Endothelial cell of hepatic sinusoid (primary cell): Measurements from ENCODE around the gene ITGA11.

ENCODE experiments used
- in situ Hi-C: cut with HindIII; loops from 2 replicates; pipeline ENCODE4 v1.10.0; 2017; ENCODE audit warnings: low sequenced_read_pairs

The ITGA11 gene

DNA sequence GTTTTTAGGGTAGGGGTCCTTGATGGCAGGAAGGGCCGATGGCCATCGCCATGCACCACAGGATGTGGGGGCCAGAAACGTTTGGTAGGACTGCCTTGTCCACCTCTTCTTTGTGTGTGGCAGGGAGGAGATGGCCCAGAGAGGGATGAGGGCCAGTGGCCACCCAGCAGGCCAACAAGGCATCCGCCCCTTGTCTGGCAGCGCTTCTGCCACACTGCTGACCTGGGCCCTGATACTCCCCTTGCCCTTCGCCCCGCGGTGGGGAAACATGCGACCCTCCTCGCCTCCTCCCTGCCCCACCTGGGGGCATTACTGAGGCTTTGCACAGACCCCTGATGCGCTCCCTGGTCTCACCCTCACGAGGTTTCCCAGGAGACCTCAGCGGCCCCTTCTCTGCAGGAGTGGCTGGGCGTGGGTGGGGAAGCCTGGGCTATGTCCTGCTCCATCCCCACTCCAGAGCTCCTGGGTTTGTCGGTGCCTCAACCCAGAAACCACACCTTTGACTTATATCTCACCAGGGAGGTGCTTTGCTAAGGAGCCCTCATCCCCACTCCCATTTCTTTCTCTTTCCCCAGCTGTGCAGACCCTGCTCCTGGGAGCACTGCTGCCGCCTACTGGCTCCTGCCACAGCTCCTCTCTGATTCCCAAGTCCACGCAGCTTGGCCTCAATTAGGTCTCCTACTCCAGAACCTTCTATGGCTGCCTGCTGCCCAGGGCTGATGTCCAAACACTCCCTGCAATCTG is 115.7 kb downstream of the ITGA11 start:
- in situ Hi-C loops = no loop called here

DNA sequence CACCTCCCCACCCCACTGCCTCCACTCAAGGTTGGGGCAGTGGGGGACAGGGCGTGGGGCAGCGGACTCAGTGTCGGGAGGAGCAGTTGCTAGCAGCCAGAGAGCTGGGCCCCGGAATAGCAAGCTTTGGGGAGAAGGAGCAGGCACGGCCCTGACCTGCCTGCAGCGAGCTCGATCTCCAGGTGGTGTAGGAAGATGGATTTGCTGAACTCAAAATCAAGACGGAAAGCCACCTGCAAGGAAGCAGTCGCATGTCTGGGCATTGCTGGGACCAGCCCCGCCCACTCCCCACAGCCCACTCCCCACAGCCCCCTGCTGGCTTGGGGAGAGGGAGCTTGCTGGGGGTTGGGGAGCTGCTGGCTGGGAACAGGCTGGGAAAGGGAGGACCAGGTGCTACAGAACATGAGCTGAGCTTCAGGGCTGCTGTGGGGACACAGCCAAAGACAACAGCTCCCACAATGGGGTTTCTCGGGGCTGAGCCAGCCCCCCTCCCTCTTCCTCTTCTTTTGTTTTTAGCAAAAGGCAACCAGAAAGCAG is 116.4 kb downstream of the ITGA11 start:
- in situ Hi-C loops = no loop called here

DNA sequence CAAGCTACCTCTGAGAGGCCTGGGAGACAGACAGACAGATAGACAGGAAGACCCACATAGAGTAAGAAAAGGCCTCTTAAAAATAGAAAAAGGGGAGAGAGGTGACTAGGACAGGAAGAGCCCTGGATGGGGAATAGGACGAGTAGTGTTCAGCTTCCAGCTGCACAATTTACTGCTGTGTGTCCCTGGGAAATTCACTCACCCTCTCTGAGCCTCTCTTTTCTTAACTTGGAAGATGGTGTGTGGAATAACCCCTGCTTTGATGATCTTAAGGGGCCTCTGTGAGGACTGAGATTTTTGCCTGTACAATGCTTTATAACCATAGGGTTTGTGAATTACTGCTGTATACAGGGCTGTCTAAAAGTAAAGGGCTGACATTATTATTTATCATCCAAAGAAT is 116.9 kb downstream of the ITGA11 start:
- in situ Hi-C loops = no loop called here

DNA sequence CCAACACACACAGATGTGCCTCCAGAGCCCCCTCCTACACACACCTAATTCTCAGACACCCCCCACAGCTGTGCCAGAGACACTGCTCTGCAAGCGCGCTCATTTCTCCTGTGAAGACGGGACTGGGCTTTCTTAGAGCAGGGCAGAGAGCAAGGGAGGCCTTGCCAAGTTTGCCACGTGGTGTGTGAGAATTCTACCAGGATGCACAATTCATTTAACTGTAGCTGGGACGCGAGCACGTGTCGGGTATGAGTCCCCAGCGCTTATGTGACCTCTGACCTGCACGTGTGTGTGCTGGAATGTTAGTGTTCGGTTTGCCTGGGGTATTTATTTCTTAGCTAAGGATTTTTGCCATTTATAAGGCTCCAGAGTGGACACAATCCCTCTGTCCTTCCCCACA is 117.4 kb downstream of the ITGA11 start:
- in situ Hi-C loops = no loop called here

DNA sequence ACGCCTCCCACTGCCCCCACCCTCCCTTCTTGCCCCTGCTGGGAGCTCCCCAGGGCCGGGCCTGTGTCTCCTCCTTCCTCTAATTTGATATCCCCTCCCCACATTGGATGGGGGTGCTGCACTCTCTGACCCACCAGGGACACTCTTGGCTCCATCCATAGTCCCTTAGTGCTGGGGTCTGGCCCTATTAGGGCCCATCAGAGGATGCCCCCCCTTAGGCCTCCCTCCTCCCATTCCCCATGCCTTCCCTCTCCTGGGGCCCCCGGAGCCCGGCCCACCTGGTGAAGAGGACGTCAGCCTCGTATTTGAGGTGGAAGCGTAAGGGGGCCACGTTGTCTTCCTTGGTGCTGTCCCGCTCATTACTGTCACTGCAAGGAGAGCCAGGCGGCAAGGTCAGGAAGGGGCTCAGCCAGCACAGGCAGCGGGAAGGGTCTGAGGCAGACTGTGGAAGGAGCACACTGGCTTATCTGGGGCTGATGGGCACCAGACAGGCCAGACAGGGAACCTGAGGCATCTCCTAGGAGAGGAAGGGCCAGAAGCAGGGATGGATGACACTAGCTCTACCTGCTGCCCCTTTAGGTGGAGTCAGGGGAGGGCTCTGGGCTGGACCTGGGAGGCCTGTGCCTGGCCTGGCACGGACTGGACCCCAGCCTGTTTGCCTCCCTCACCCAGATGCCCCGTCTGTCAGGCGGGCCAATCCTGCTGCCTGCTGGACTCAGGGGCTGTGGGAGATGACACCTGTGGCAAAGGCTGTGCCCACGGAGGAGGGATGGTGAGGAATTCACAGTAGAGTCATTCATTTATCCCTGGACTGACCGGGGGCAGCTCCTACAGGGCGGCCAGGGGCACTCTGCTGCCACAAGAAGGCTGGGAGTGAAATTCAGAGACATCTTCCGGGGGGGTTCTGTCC is 118.2 kb downstream of the ITGA11 start:
- in situ Hi-C loops = no loop called here

DNA sequence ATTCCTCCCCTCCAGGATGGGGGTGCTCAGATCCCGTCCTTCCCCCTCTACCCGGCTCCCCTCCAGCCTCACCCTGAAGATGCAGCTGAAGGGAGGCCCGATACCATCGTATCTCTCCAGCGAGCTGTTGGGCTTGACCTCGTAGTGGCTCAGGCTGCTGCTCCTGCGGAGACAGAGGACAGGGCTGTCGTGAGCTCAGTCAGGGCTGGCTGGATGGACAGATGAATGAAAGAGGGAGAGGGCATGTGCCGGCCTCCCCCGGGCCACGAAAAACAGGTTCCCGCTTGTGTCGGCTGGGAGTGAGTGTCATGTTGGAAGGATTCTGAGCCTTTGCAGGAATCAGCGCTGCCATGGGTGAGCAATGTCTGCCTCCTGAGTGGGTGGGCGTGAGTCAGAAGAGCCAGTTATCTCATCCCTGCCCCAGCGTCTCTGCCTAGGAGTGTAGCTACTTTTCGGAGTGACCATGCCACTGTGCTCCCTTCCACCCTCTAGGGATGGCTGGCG is 119.2 kb downstream of the ITGA11 start:
- in situ Hi-C loops = no loop called here

DNA sequence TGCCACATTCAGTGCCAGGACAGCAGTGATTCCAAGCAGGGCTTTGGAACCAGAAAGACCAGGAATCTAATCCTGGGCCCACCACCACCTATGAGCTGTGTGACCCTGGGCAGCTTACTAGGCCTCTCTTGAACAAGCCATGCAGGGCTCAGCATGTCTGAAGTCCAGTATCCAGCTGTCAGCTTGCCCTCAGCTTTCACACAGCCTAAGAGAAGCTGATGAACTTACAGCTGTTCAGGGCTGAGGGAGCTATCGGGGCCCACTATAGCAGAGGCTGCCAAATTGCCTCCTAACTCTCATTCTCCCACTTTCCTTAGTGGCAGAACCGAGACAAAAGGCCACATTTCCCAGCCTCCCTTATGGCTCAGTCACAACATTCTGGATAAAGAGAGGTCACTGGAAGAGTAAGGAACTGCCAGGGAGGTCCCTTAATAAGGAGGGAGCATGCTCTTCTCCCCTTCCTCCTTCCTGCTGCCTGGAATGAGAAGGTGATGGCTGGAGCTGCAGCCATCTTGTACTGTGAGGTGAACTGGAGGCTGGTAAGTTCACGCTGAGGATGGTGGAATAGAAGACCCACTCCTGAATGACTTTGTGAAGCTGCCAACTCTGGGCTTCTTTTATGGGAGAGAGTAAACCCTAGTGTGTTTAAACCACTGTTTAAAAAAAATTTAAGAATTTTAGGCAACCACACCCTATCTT is 120.0 kb downstream of the ITGA11 start:
- in situ Hi-C loops = no loop called here

DNA sequence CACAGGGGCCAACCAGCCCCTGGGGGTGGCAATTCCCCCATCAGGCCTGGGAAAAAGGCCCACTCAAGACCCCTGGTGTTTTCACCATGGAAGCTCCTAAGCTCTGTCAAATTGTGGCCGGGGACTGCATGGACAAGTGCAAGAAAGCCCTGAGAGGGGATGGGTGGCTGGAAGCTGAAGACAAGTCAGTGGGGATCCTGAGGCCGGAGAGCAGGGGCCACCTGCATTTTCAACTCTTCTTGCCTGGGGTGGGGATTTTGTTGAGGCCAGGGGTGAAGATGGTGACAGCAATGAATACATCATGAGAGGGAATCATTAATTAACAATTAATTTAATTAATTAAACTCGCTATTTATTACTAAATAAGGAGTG is 120.5 kb downstream of the ITGA11 start:
- in situ Hi-C loops = no loop called here

DNA sequence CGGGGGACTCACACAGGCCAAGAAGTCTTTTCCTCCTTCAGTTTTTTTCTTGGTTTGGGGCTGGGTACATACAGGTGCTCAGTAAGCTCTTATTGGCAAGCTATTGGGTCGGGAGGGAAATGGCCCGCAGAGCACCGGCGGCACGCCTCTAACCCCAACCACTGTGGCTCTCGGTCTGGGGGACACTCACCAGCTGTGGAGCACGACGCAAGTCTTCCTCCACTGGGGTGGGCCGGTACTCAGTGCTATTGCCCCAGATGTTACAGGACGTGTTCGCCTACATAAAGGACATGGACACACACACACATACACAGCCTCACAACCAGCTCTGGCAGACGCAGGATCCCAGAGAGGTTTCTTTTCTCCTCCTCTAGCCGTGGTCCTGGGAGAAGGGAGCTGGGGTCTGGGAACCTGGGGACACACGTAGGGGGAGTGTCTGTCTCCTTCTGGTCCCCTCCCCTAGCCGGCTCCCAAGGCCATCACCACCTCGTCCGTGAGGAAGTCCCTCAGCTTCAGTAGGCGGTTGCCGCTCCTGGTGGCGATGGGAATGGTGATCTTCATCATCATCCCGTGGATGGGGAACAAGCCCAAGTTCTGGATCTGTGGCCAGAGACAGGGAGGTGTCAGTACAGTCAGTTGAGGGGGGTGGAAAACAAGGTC is 121.0 kb downstream of the ITGA11 start:
- in situ Hi-C loops = no loop called here

DNA sequence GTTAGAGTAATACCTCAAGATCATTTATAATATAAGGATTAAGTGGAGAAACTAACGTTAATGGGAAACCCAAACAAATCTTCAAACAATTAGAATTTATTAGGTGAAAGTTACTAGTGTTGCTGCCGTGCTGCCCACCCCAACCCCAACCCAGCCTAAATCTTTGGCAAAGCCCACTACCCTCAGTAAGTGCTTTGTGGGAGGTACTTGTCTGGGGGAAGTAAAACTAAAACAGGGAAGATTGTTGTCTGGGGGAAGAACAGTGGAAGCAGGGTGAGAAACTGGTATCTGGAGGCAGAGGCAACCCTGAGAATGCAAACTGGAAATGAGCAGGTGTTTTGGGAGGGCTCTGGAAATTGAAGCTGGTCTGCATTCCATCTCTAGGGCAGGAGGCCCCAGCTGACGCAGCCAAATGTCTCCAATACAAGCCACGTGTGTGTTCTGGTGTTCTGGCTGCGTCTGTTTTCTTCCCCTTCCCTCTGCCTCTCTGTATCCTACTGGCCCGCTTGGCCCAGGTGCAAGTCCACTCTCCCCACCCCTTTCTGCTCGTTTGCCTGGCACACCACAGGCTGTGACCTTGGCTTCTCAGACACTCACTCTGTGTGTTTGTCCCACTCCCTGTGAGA is 121.7 kb downstream of the ITGA11 start:
- in situ Hi-C loops = no loop called here

DNA sequence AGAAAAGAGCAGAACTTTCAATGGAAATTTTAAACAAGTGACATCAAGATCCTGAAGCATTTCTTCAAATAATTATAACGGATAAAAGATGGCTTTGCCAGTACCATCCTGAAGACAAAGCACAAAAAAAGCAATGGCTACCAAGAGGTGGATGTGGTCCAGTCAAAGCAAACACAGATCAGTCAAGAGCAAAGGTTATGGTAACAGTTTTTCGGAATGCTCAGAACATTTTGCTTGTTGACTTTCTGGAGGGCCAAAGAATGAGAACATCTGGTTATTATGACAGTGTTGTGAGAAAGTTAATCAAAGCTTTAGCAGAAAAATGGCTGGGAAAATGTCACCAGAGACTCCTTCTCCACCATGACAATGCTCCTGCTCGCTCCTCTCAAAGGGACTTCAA is 122.9 kb downstream of the ITGA11 start:
- in situ Hi-C loops = no loop called here

DNA sequence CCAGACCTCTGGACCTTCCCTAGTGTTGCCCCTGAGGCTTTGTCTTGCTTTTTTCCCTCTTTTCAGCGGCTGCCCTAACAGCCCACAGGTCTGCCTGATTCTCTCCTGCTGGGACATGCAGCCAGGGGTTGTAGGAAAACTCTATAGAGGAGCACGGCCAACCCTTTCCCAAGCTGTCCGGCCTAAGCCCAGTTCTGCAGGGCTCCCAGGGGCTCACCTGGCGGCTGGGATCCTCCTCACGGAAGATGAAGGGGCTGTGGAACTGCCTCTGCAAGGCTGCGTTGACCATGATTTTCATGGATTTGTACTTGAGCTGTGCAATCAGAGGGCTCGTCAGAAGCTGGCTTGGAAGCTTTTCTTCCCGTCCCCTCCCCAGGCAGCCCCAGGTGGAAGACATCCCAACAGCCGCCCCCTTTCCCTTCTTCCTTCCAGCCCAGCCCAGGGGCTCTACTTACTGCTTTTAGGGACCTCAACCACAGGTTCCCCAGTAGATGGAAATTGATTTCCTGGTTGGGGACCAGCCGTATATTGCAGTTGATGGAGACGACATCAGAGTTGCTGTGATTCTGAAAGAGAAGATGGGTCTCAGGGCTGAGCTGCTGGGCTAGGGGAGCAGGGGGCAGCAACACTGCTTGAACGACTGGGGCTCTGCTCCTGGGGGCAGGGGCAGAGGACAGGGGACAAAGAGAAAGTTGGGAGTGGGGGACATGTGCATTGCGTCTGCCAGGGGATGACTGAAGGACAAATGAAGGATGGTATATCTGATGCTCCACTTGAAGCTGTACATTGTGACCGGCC is 124.6 kb downstream of the ITGA11 start:
- in situ Hi-C loops = no loop called here

DNA sequence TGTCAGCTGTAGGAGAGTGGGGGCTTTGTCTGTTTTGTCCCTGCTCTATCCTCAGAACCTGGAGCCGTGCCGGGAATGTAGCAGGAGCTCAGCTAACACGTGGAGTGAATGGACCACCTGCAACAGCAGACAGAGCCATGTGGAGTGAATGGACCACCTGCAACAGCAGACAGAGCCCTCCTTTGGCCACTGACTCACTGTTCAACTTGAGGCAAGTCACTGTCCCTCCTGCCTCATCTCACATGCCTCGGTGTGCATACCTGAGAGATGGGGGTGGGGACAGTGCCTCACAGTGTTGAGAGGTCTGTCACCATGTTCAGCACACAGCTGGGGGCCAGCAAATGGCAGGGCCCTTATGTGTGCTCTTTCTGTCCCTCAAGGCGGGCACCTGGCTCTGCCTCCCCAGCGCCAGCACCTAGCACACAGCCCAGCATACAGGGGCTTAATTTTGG is 126.5 kb downstream of the ITGA11 start:
- in situ Hi-C loops = no loop called here

DNA sequence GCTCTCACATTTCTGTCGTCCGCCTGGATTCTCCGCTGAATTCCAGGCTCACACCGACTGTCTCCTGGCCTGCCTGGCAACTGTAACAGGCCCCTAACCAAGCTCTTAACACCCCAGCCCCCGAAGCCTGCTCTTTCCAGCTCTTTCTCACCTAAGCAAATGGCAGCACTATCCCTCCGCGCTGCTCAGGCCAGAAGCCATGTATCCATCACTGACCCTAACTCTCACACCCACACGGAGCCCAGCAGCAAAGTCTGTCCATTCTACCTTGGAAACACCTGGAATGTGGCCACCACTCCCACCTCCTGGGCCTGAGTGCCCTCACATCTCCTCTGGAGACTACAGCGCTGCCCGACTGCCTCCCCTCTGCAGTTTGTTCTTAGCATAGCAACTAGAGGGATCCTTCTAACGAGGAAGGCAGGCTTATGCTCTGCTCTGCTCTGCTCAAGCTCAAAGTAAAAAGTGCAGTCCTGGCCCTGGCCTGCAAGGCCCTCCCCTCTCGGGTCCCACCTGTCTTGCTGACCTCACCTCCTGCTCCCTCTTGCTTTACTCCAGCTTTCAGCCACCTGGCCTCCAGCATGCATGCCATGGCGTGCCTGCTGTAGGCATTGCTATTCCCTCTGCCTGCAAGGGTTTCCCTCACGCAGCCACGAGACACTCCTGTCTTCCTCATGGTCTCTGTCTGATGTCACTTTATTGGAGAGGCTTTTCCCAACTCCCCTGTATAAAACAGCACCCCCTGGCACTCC is 127.2 kb downstream of the ITGA11 start:
- in situ Hi-C loops = no loop called here

DNA sequence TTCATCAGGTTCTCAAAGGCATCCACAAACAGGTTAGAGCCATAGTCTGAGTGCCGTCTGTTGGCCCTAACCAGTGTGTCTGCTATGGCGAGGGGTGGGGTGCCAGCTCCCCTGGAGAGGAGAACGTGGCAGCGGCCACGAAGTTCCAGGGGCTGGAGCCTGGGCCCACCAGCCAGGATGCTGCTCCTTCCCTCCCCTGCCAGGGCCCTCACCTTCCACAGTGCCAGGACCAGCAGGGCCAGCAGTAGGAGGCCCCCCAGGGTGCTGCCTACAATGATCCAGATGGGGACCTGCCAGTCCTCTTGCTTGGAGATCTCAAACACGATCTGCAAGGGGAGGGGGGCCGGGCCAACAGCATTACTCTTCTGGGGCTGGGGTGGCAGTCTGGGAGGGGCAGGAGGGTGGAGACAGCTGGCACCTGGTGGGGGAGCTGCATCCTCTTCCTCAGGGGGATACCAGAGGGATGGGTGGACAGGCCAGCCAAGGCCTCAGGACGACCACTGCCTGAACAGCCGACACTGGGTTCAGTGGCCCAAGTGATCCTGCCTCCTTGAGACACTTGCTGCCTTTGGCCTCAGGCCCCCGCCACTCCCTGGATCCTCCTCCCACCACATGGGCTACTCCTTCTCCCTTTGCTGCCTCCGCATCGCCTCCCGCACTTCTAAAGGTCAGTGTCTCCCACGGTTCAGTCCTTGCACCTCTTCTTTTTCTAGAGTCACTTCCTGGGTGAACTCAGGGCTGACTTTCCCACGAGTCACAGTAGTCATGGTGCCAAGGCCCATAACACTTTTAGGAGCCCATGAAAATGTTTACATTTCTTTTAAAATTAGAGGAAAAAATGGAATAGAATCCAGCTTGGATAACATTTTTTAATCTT is 128.2 kb downstream of the ITGA11 start:
- in situ Hi-C loops = no loop called here

DNA sequence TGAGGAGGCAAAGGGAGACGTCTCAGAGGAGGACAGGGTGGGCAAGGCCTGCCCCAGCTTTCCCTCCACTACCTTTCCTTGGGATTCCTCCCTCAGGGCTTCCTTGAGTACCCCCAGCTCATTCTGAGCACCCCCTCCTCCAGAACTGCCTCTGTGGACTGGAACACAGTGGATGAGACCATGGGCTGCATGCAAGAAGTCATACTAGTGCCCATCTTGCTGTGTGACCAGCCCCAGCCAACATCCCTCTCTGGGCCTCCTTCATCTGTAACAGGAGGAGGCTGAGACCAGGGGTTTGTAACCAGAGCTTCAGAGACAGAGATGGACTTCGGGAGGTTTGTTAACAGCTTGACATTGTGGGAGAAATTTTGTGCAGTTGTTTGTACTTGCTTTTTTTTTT is 128.8 kb downstream of the ITGA11 start:
- in situ Hi-C loops = no loop called here

DNA sequence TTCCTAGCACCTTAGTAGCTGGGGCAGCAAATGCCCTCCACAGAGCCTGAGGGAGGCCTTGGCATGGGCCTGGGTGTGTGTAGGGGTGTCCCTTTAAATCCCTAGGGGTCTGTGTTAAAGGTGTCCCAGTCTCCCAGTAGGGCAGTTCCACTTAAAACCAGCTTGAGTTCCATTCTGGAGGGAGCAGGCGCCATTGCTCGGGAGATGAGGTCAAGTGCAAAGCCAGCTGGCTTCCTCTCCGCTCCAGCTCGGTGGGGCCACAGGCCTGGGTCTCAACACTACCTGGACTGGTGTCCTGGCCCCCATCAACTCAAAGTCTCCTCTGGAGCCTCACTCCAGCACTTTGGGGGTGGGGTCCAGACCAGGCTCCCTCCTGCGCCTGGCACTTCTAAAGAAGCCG is 129.2 kb downstream of the ITGA11 start:
- in situ Hi-C loops = no loop called here

DNA sequence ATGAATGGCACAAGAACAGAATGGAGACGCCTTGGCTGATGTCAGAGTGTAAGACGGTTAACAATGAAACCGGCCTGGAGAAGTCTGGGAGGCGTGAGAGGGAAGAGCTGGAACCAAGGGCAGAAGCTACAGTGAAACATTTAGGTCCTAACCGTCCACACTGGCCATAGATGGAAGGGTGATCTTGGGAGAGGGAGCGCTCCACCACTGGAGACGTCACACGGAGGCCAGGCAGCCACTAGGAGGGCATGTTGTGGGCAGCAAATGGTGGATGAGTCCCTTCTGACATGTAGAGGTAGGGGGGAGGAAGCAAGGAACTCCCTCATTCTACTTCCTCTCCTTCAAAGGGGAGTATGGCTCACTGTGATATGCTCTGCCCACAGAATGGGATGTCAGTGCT is 130.7 kb downstream of the ITGA11 start:
- in situ Hi-C loops = no loop called here
